Measurements from ENCODE around the gene CRYBA1.
"Not testable (repeated sequence)": the region's sequence is repeated elsewhere in the genome, so short reads cannot be mapped to it uniquely, and the experiment has no call there.

CRYBA1 gene, protein sequence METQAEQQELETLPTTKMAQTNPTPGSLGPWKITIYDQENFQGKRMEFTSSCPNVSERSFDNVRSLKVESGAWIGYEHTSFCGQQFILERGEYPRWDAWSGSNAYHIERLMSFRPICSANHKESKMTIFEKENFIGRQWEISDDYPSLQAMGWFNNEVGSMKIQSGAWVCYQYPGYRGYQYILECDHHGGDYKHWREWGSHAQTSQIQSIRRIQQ

DNA sequence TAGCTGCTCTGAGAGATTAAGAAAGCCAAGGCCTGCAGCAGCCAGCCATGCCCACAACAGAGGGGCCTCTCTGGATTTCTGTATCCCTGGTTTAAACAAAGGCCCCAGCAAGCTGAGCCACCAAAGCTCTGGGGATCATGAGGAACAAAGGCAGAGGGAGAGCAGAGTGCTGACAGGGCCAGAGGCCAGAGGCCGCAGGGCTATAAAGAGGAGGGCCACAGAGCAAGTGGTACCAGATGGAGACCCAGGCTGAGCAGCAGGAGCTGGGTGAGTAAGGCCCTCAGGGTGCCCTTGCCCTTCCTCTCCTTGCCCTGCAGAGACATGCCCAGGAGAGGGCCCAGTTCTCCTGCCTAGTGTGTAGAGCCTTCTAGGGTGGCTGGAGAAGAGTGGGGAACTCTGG, at the start of gene CRYBA1:
Gene CRYBA1, plus strand, starts transcription at position 232 of the 400 bp plus-strand sequence. Its CDS starts 5 bp downstream, at position 237.
- no peak within 1 kb of the TSS for H3K4me3 ChIP-seq (ENCODE audit: low read depth, low read length)
- TF ChIP-seq, protein P1, sequence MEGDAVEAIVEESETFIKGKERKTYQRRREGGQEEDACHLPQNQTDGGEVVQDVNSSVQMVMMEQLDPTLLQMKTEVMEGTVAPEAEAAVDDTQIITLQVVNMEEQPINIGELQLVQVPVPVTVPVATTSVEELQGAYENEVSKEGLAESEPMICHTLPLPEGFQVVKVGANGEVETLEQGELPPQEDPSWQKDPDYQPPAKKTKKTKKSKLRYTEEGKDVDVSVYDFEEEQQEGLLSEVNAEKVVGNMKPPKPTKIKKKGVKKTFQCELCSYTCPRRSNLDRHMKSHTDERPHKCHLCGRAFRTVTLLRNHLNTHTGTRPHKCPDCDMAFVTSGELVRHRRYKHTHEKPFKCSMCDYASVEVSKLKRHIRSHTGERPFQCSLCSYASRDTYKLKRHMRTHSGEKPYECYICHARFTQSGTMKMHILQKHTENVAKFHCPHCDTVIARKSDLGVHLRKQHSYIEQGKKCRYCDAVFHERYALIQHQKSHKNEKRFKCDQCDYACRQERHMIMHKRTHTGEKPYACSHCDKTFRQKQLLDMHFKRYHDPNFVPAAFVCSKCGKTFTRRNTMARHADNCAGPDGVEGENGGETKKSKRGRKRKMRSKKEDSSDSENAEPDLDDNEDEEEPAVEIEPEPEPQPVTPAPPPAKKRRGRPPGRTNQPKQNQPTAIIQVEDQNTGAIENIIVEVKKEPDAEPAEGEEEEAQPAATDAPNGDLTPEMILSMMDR (IDR thresholded peaks at IDR 0.05; ENCODE audit: low read depth, low read length): no peak

DNA sequence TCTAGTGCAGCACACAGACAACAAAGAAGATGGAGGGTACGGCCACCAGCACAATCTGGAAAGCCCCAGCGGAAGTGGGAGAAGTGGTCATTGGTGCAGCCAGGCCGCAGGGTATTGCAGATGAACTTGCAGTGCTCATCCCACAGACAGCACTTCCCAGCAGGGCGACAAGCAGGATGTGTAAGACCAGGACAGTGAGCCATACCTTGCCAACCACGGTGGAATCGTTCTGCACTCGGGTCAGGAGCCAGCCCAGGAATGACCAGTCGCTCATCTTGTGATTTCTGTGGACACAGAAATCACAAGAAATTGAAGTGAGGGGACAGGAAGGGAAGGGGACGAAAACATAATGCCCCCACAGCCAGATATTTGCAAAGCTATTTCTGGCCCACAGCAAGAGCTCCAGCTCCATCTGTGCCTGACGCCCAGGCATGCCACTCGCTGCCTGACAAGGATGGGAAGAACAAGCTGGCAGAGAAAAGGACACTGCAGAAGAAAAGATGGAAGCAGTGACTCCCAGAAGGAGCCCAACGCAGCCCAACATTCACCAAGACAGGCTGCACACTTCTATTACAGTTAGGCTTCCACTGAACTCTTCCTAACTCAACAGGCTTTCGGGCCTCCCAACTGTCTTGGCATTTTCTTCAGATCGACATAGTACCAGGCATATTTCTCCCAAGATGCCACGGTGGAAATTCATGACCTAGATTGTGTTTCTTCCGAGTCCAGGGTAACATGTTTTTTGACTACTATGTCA, 49.0 kb upstream of the CRYBA1 start:
- TF ChIP-seq, protein P1 (IDR thresholded peaks at IDR 0.05; ENCODE audit: low read depth, low read length): no peak

DNA sequence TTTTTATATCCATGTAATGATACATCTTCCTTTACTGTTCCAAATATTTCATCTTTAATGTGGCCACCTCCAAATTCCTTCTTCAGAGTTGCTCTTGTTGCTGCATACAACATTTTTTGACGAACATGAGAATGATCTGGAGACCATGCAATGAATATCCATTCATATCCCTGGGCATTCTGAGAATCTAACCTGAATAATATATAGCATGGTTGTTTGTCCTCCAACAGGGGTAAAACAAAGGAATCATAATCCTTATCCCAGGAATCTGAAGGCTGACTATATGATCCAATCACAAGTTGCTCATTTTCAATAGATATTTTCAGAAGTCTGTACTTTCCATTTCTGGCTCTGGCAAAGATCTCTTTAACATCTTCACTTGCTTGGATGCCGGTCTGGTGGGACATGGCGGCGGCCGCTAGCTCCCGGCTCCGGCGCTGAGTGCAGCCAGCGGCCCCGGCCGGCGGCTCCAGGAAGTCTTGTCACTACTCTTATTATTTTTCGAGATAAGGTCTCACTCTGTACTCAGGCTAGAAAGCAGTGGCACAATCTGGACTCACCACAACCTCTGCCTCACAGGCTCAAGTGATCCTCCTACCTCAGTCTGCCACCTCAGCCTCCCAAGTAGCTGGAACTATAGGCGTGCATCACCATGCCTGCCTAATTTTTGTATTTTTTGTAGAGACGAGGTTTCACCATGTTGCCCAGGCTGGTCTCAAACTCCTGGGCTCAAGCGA, 42.4 kb upstream of the CRYBA1 start:
- H3K4me3 ChIP-seq (ENCODE audit: low read depth, low read length): not testable (repeated sequence)

More for the DNA sequence above, 49.0 kb upstream of the CRYBA1 start:
- no peak overlapping the region for H3K4me3 ChIP-seq (ENCODE audit: low read depth, low read length)

DNA sequence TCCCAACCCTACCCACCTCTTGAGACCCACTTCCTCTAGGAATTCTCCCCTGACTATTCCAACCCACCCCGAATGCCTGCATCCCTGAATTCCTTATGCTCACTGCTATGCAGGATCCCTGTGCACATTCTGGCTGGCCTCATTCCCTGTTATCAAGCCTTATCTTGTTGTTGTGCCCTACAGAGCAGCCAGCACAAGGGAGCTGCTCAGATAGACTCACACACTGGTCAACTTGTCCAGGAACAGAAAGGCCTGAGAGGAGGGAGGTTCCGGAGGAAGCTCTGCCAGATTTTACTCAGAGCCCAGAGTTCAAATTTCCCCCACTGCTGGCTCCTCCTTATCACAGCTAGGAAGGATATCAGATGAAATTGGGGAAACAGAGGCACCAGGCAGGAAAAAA, 41.6 kb upstream of the CRYBA1 start:
- TF ChIP-seq, protein P1 (IDR thresholded peaks at IDR 0.05; ENCODE audit: low read depth, low read length): no peak
- no peak overlapping the region for H3K4me3 ChIP-seq (ENCODE audit: low read depth, low read length)

DNA sequence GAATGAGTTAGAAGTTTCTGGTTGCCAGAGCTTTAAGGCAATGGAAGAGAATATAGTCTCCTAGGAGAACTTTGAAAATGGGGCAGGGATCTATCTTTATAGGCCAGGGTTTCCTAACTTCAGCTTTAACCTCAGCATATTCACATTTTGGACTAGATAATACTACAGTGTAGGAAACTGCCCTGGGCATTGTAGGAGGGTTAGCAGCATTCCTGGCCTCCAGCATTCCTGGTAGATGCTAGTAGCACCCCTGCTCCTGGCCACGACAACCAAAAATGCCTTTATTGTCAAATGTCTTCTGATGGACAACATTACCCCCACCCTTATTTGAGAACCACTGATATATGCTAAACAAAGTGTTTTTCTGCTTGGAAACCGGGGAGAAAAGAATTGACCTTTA, 38.7 kb upstream of the CRYBA1 start:
- no peak overlapping the region for H3K4me3 ChIP-seq (ENCODE audit: low read depth, low read length)
- TF ChIP-seq, protein P1 (IDR thresholded peaks at IDR 0.05; ENCODE audit: low read depth, low read length): no peak

DNA sequence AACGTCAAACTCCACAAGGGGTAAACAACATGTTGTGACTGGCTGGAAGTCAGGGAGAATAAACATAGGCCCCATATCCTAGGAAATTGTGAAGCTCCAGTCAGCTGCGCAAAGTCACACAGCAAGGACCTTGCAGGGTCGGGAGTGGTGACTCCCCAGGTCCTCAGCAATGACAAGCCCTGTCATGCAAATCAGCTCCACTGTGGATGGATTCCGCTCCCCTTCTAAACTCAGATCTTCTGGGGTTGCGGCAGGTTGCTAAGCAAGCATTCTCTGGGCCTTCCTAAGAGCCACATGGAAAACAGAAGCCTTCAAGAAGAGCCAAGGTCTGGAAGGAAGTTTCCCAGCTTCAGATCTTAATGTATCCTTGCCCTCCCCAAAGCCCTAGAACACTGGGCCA, 37.6 kb upstream of the CRYBA1 start:
- no peak overlapping the region for H3K4me3 ChIP-seq (ENCODE audit: low read depth, low read length)
- TF ChIP-seq, protein P1 (IDR thresholded peaks at IDR 0.05; ENCODE audit: low read depth, low read length): no peak

DNA sequence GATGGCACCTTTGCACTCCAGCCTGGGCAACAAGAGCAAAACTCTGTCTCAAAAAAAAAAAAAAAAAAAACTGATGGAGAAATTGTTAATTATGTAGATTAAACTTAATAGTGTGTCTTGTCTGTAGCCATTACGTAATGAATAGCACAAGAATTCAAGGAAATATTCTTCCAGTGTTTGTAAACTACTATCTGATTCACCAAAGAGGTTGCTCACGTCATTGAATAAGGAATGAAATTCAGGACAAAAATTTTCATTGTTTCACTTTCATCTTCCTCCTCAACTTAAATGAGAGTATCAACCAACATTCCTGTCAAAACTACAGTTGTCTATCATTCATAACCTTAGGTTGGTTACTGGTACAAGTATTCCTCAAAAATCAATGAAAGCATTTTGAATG, 35.8 kb upstream of the CRYBA1 start:
- TF ChIP-seq, protein P1 (IDR thresholded peaks at IDR 0.05; ENCODE audit: low read depth, low read length): no peak
- H3K4me3 ChIP-seq (ENCODE audit: low read depth, low read length): no peak overlapping the region
